ENCODE results near the gene RRAS.
"Not testable (repeated sequence)": the region's sequence is repeated elsewhere in the genome, so short reads cannot be mapped to it uniquely, and the experiment has no call there.

RRAS gene

GRCh38 chr19:49631014-49631588, 8.8 kb downstream of the RRAS start:
- no peak for DNase-seq (ENCODE audit: low spot score)

GRCh38 chr19:49629659-49630058, 10.3 kb downstream of the RRAS start:
- no peak for DNase-seq (ENCODE audit: low spot score)

DNA sequence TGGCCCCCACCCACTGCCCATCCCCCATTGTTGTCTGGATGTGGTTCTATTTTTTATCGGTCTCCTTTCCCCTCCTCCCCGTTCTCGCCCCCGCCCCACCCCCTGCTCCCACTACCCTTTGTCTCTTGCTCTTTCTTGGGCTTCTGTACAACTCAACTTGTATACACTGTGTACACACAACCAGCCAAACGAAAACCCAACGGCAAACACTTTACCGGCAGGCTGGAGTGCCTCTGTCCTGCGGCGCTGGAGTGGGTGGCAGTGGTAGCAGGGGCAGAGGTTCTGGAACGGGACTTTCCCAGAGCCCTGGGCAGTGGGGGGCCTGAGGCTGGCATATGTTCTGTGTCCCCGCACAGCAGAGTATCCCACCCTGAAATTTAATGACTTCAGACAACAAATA, 13.7 kb downstream of the RRAS start:
- DNase-seq (ENCODE audit: low spot score): no peak

DNA sequence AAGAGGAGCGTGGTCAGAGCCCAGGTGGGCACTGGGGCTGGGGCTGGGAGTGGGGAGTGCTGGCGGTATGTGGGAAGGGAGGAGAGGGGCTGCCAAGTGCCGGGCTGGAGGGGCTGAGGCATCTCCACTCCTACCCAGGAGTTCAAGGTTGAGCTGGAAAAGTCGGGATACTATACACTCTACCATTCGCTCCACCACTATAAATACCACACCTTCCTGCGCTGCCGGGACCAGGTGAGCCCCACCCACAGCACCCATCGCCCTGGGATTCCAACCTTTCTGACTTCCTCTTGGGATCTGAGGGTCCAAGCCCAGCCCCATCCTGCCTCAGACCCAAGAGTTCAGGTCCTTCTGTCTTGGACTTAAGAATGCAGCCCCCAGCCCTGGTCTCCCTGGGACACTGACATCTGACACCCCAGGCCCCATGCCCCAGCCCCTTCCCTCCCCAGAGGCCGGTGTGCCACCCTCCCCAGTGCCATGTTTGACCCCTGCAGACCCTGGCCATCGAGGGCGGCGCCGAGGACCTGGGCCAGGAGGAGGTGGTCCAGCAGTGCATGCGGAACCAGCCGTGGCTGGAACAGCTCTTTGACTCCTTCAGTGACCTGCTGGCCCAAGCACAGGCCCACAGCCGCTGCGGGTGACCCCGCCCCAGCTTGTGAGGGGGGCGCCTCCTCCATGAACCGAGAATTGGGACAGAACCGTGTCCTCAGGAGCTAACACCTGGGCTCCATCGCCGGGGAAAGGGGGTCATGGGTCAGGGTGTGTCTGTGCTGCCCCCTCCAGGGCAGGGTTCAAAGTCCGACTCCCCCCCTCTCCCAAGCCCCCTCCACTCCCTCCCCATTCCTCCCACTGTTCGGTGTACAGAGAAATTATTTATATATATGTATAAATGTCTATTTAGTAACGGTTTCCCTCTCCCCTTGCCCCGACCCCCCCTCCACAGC, 14.7 kb downstream of the RRAS start:
- no peak for DNase-seq (ENCODE audit: low spot score)

DNA sequence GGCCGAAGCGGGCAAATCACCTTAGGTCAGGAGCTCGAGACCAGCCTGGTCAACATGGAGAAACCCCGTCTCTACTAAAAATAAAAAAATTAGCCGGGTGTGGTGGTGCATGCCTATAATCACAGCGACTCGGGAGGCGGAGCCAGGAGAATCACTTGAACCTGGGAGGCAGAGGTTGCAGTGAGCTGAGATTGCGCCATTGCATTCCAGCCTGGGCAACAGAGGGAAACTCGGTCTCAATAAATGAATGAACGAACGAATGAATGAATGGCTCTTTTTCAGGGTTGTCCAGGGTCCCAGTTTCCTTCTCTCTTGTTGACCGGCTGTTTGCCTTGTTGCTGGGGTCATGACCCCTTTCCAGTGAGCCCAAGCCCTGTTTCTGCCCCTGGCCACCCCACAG, 22.1 kb downstream of the RRAS start:
- DNase-seq (ENCODE audit: low spot score): not testable (repeated sequence)

- no peak for DNase-seq (ENCODE audit: low spot score)
These were observed 23.0 kb downstream of the RRAS start for GRCh38 chr19:49616945-49617344.

GRCh38 chr19:49616532-49616931, 23.4 kb downstream of the RRAS start:
- DNase-seq (ENCODE audit: low spot score): no peak

DNA sequence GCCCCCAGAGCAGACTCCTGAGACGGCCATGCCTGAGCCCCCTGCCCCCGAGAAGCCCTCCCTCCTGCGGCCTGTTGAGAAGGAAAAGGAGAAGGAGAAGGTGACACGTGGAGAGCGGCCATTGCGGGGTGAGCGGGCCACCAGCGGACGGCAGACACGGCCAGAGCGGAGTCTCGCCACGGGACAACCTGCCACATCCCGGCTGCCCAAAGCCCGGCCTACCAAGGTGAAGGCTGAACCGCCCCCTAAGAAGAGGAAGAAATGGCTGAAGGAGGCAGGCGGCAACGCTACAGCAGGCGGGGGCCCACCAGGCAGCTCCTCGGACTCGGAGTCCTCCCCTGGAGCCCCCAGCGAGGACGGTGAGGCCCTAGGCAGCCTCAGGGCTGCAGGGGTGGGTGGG, 24.1 kb downstream of the RRAS start:
- no peak for DNase-seq (ENCODE audit: low spot score)

- no peak for DNase-seq (ENCODE audit: low spot score)
These were observed 25.7 kb downstream of the RRAS start for GRCh38 chr19:49614096-49614833.

DNA sequence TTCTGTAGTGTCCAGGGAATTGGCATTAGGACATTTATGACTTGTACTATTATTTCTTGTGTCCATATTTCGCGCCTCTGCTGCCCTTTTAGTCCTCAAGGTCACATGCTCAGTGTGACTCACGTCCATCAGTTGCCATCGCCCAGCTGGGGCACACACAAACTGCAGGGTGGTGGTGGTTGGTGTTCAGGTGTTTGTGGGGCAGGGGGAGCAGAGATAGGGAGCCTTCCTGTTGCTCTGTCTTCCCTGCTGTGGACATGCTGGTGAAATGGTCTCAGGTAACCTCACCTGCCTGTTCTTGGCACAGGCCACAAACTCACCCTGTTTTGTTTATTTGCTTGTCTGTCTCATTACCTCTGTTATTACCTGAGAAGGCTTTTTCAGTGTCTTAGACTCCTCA, 26.6 kb downstream of the RRAS start:
- DNase-seq (ENCODE audit: low spot score): no peak

GRCh38 chr19:49609499-49610092, 30.3 kb downstream of the RRAS start:
- no peak for DNase-seq (ENCODE audit: low spot score)

- no peak for DNase-seq (ENCODE audit: low spot score)
These were observed 34.3 kb downstream of the RRAS start for GRCh38 chr19:49605605-49606004.

DNA sequence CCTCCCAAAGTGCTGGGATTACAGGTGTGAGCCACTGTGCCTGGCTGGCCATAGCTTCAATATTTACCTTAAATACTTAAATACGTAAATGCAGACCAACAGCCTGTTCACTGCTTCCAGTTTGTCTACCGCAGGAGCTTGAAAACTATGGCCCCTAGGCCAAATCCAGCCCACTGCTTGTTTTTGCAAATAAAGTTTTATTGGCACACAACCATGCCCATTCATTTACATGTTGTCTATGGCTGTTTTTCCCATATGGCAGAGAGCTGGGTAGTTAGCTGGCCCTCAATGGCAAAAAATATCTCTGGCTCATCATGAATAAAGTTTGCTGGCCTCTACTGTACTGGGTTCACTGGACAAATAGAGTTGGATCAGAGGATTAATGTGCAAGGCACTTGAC, 37.1 kb downstream of the RRAS start:
- no peak for DNase-seq (ENCODE audit: low spot score)

- no peak for DNase-seq (ENCODE audit: low spot score)
These were observed 38.4 kb downstream of the RRAS start for GRCh38 chr19:49601482-49602038.

- DNase-seq (ENCODE audit: low spot score): no peak
These were observed 40.3 kb downstream of the RRAS start for GRCh38 chr19:49599378-49600295.

DNA sequence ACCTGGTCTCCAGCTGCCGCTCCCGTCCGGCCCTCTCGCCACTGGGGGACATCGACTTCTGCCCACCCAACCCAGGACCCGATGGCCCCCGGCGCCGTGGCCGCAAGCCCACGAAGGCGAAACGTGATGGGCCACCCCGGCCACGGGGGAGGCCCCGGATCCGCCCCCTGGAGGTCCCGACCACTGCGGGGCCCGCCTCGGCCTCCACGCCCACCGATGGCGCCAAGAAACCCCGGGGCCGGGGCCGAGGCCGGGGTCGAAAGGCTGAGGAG, 42.3 kb downstream of the RRAS start:
- DNase-seq (ENCODE audit: low spot score): no peak

- no peak for DNase-seq (ENCODE audit: low spot score)
These were observed 42.8 kb downstream of the RRAS start for GRCh38 chr19:49596954-49597702.

DNA sequence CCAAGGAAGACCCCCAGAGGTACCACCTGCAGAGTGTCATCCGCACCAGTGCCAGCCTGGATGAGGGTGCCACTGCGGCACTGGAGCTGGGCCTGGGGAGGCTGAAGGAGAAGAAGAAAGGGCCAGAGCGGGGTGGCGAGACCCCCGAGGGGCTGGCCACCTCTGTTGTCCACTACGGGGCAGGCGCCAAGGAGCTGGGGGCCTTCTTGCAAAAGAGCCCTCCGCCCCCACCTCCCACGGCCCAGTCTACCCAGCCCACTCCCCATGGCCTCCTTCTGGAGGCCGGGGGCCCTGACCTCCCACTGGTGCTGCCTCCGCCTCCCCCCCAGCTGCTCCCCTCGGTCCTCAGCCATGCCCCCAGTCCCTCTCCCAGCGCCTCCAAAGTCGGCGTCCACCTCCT, 43.5 kb downstream of the RRAS start:
- DNase-seq (ENCODE audit: low spot score): peak; percentile 3

- DNase-seq (ENCODE audit: low spot score): peak; percentile 6
These were observed 44.0 kb downstream of the RRAS start for GRCh38 chr19:49595819-49596404.

Data from HuH-7 (cell line).